Measurements from ENCODE around the gene RGS9. TPM values are rescaled to one million over a fixed set of nuclear protein-coding genes. Genes with fewer than 3 reads are reported as not detected.
A peak's percentile ranks its signal among the peaks of the same experiment; 100 is the strongest.
"Not testable (repeated sequence)": the region's sequence is repeated elsewhere in the genome, so short reads cannot be mapped to it uniquely, and the experiment has no call there.

The RGS9 gene
- total RNA-seq, 1 donor from 2014 or later, result 3.2 TPM

DNA sequence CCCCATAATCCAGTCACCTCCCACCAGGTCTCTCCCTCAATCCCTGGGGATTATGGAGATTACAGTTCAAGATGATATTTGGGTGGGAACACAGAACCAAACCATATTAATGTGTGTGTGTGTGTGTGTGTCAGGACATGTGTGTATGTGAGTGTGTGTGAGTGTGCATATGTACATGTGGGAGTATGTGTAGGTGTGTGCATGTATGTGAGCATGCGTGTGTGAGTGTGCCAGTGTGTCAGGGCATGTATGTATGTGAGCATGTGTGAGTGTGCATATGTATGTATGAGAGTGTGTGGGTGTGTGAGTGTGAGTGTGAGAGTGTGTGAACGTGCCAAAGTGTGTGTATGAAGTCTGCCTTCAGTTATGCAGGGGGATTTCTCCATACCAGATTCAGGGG lies 37.8 kb downstream of the RGS9 start:
- H3K4me1 Mint-ChIP-seq, result peaks cover 21% of the 10 kb centered on the region
- ChIA-PET POLR2A (no interaction called here), CTCF (no interaction called here)
- intact Hi-C loops (cut with micrococcal nuclease), result no loop called here
- ATAC-seq (ENCODE audit: low read depth) (no peak), DNase-seq (no peak)
- no peak overlapping the region for H3K4me3 Mint-ChIP-seq
- TF ChIP-seq, protein P1, sequence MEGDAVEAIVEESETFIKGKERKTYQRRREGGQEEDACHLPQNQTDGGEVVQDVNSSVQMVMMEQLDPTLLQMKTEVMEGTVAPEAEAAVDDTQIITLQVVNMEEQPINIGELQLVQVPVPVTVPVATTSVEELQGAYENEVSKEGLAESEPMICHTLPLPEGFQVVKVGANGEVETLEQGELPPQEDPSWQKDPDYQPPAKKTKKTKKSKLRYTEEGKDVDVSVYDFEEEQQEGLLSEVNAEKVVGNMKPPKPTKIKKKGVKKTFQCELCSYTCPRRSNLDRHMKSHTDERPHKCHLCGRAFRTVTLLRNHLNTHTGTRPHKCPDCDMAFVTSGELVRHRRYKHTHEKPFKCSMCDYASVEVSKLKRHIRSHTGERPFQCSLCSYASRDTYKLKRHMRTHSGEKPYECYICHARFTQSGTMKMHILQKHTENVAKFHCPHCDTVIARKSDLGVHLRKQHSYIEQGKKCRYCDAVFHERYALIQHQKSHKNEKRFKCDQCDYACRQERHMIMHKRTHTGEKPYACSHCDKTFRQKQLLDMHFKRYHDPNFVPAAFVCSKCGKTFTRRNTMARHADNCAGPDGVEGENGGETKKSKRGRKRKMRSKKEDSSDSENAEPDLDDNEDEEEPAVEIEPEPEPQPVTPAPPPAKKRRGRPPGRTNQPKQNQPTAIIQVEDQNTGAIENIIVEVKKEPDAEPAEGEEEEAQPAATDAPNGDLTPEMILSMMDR (IDR thresholded peaks at IDR 0.05), result no peak
- H3K36me3 Mint-ChIP-seq (ENCODE audit: low read depth), result no peaks in the 10 kb centered on the region
- peaks cover 3% of the 10 kb centered on the region for H3K27me3 Mint-ChIP-seq
- H3K27ac Mint-ChIP-seq, result no peak overlapping the region
- no peaks in the 10 kb centered on the region for H3K9me3 Mint-ChIP-seq

DNA sequence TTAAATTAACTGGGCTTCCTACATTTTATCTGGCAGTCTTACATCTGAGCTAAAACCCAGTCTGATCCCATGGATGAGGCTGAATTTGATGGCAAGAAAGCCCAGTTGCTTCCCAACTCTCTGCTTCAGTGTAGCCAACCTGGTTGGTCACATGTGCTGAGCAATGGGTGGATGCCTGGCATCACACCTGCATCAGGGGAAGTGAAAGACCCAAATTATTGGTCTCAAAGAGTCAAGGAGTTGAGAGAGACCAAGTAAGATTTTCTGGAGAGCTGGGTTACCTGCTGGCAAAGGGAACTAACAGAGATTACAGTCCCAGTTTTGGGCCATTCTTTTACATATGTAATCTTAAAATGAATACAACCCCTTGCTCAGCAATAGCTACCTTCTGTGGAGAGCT lies 38.8 kb downstream of the RGS9 start:
- DNase-seq (no peak), ATAC-seq (ENCODE audit: low read depth) (no peak)
- TF ChIP-seq, protein P1 (IDR thresholded peaks at IDR 0.05), result no peak
- H3K36me3 Mint-ChIP-seq (ENCODE audit: low read depth), result no peaks in the 10 kb centered on the region
- intact Hi-C loops (cut with micrococcal nuclease), result no loop called here
- CTCF ChIA-PET, result no interaction called here
- peaks cover 3% of the 10 kb centered on the region for H3K27me3 Mint-ChIP-seq
- peaks cover 30% of the 10 kb centered on the region for H3K4me1 Mint-ChIP-seq
- no peak overlapping the region for H3K4me3 Mint-ChIP-seq
- H3K9me3 Mint-ChIP-seq, result no peaks in the 10 kb centered on the region
- no peak overlapping the region for H3K27ac Mint-ChIP-seq
- POLR2A ChIA-PET, result no interaction called here

DNA sequence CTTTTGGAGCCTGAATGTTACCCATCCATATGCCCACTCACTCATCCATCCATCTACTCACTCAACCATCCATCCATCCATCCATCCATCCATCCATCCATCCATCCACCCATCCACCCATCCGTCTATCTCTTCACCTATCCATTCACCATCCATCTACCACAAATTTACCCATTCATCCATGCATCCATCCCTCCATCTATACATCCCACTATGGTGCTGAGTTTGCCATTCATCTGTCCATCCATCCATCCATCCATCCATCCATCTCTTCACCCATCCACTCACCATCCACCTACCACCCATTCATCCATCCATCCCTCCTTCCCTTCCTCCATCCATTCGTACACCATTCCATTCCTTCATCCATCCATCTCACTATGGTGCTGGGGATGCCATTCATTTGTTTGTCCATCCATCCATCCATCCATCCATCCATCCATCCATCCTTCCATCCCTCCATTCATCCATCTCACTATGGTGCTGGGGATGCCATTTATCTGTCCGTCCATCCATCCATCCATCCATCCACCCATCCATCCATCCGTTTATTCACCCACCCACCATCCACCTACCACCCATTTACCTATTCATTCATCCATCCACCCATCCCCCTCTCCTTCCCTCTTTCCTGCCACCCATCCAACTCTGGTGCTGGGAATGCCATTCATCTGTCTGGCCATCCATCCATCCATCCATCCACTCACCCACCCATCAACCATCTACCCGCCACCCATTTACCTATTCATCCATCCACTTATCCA lies 39.7 kb downstream of the RGS9 start:
- intact Hi-C loops (cut with micrococcal nuclease), result no loop called here
- TF ChIP-seq, protein P1 (IDR thresholded peaks at IDR 0.05), result no peak
- ChIA-PET CTCF (no interaction called here), POLR2A (no interaction called here)
- Mint-ChIP-seq H3K4me3 (no peak overlapping the region), H3K27me3 (peaks cover 3% of the 10 kb centered on the region), H3K27ac (no peak overlapping the region), H3K36me3 (ENCODE audit: low read depth) (no peaks in the 10 kb centered on the region), H3K4me1 (peaks cover 39% of the 10 kb centered on the region), H3K9me3 (no peaks in the 10 kb centered on the region)
- ATAC-seq (ENCODE audit: low read depth) (no peak), DNase-seq (no peak)

DNA sequence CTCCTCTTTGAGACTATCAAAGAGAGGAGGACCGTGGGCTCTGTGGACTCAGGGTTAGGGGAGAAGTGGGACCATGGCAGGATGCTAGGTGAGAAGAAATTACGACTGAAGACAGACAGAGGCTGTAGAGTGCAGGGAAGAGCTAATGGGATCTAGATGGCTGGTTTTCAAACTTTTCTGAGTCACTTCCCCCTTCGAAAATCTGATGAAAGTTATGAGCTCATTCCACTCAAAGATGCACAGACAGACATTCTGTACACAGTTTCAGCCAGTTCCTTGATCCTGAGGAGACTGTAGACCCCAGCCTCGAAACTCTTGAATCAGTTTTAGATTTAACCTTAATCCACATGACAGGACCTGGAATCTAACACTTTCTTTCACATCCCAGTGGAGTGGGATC lies 40.7 kb downstream of the RGS9 start:
- H3K4me3 Mint-ChIP-seq, result no peak overlapping the region
- ChIA-PET POLR2A (interaction anchor here (0.7 kb wide), 1 partner anchor 108 kb away, joined by 3 read pairs; no protein-coding TSS in a partner anchor), CTCF (no interaction called here)
- peaks cover 50% of the 10 kb centered on the region for H3K4me1 Mint-ChIP-seq
- H3K27me3 Mint-ChIP-seq, result peaks cover 3% of the 10 kb centered on the region
- no peaks in the 10 kb centered on the region for H3K9me3 Mint-ChIP-seq
- TF ChIP-seq, protein P1 (IDR thresholded peaks at IDR 0.05), result no peak
- no peak overlapping the region for H3K27ac Mint-ChIP-seq
- DNase-seq, result no peak
- no peak for ATAC-seq (ENCODE audit: low read depth)
- intact Hi-C loops (cut with micrococcal nuclease), result no loop called here
- H3K36me3 Mint-ChIP-seq (ENCODE audit: low read depth), result no peaks in the 10 kb centered on the region

DNA sequence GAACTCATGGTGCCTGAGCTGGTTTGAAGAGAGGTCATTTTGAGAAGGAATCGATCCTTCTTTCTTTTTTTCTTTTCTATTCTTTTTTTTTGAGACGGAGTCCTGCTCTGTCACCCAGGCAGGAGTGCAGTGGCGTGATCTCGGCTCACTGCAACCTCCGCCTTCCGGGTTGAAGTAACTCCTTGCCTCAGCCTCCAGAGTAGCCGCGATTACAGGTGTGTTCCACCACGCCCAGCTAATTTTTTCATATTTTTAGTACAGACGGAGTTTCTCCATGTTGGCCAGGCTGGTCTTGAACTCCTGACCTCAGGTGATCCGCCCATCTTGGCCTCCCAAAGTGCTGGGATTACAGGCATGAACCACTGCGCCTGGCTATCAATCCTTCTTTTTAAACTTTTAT lies 43.1 kb downstream of the RGS9 start:
- H3K27me3 Mint-ChIP-seq; DNase-seq; H3K4me3 Mint-ChIP-seq; intact Hi-C loops (cut with micrococcal nuclease); H3K9me3 Mint-ChIP-seq; H3K36me3 Mint-ChIP-seq (ENCODE audit: low read depth); ATAC-seq (ENCODE audit: low read depth): not testable (repeated sequence)
- POLR2A ChIA-PET, result interaction anchor here (1.5 kb wide), 1 partner anchor 206 kb away, joined by 4 read pairs; no protein-coding TSS in a partner anchor
- CTCF ChIA-PET, result interaction anchor here (1.2 kb wide), 1 partner anchor 25 kb away, joined by 4 read pairs; no protein-coding TSS in a partner anchor
- Mint-ChIP-seq H3K27ac (peak overlapping the region; percentile 67), H3K4me1 (peaks cover 50% of the 10 kb centered on the region)

DNA sequence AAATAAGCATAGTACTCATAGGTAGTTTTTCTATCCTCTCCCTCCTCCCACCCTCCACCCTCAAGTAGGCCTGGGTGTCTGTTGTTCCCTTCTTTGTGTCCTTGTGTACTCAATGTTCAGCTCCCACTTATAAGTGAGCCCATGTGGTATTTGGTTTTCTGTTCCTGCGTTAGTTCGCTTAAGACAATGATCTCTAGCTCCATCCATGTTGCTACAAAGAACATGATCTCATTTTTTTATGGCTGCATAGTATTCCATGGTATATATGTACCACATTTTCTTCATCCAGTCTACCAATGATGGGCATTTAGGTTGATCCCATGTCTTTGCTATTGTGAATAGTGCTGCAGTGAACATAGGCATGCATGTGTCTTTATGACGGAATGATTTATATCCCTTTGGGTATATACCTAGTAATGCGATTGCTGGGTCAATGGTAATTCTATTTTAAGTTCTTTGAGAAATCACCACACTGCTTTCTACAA lies 43.6 kb downstream of the RGS9 start:
- not testable (repeated sequence) for H3K4me3 Mint-ChIP-seq; H3K27me3 Mint-ChIP-seq; H3K9me3 Mint-ChIP-seq; H3K36me3 Mint-ChIP-seq (ENCODE audit: low read depth); ATAC-seq (ENCODE audit: low read depth); DNase-seq
- Mint-ChIP-seq H3K27ac (peak overlapping the region; percentile 66), H3K4me1 (peaks cover 50% of the 10 kb centered on the region)
- intact Hi-C loops (cut with micrococcal nuclease), result loop anchor here (1.0 kb wide), 1 partner anchor 16 kb away; no protein-coding TSS in a partner anchor
- POLR2A ChIA-PET, result interaction anchor here (0.9 to 2.0 kb wide), 5 partner anchors 16 to 206 kb away, joined by 4 to 12 read pairs (median 5); partner anchors contain the start of gene GNA13
- CTCF ChIA-PET, result interaction anchor here (1.2 kb wide), 1 partner anchor 26 kb away, joined by 4 read pairs; no protein-coding TSS in a partner anchor

Measured in activated B cell treated with CpG ODN at 0.5 μM for 24 hours (primary cell).